A549 (cell line): ENCODE data around the gene TTC3. TPM values are rescaled to one million over a fixed set of nuclear protein-coding genes. Genes with fewer than 3 reads are reported as not detected.

Source experiments
- ATAC-seq, 2 experiments: fragments of 200-7000 bp in 1 of 2; fragments of >200 bp in 1 of 2; cut with Nextera tagmentation in 1 of 2; cut with Tn5 transposase in 1 of 2; 3 replicates each; pipeline versions ENCODE4 v1.8.0 to v1.9.1; 2018 to 2020; ENCODE audit warnings: mild to moderate bottlenecking in 1 of 2, moderate library complexity in 1 of 2
- CTCF ChIA-PET: fragments of 300-600 bp; sonication (Branson Sonifier 250); formaldehyde crosslinking; extraction: SDS; loops from one replicate; lab custom pipeline; 2021; ENCODE audit warnings: antibody characterized with exemption, inconsistent platforms; lab: Yijun Ruan, JAX
- POLR2A ChIA-PET: fragments of 350-600 bp; formaldehyde crosslinking; extraction: SDS; loops from one replicate; lab custom pipeline; 2021; ENCODE audit warnings: antibody characterized with exemption, inconsistent platforms; lab: Yijun Ruan, JAX
- DNase-seq, 2 experiments: peaks; one replicate each; pipeline versions ENCODE4 v3.0.0 to v3.0.0-alpha.2; 2011 to 2016; ENCODE audit warnings: low read depth in 1 of 2, low spot score in 1 of 2
- FAIRE-seq: peaks from 2 replicates; lab custom pipeline; 2011; peaks lifted over from hg19 to GRCh38; lab: Jason Lieb, UNC
- H3K27ac ChIP-seq, 2 experiments: fragments of >200 bp; sonication (Bioruptor Twin); formaldehyde crosslinking; 3 replicates each; pipeline ENCODE4 v1.5.1; 2016 to 2017
- H3K4me1 ChIP-seq: fragments of >200 bp; sonication (Bioruptor Twin); formaldehyde crosslinking; 3 replicates; pipeline ENCODE4 v1.6.1; 2016
- H3K4me2 ChIP-seq: fragments of >200 bp; sonication (Bioruptor Twin); formaldehyde crosslinking; 3 replicates; pipeline ENCODE4 v1.6.1; 2016
- H3K4me3 ChIP-seq: fragments of >200 bp; sonication (Bioruptor Twin); formaldehyde crosslinking; 3 replicates; pipeline ENCODE4 v1.5.1; 2016
- H3K9me3 ChIP-seq: fragments of >200 bp; sonication (Bioruptor Twin); formaldehyde crosslinking; 3 replicates; pipeline ENCODE4 v1.6.1; 2016
- BHLHE40 ChIP-seq: IDR thresholded peaks from 2 replicates; pipeline ENCODE4 v1.6.1; 2012; ENCODE audit warnings: low read depth, low read length, inconsistent platforms
- CHD2 ChIP-seq: fragments of 150-350 bp; IDR thresholded peaks from 2 replicates; pipeline ENCODE4 v1.6.1; 2014; ENCODE audit warnings: low read length; ENCODE audit not compliant: partially characterized antibody
- CHD4 ChIP-seq: fragments of 200-600 bp; sonication (generic); IDR thresholded peaks from 2 replicates; pipeline ENCODE4 v1.6.1; 2016; ENCODE audit warnings: antibody characterized with exemption, mild to moderate bottlenecking, borderline replicate concordance
- EHF ChIP-seq: fragments of 250-450 bp; sonication (Bioruptor Pico); IDR thresholded peaks from 2 replicates; pipeline ENCODE4 v1.5.0; 2020; ENCODE audit warnings: mild to moderate bottlenecking
- EHMT2 ChIP-seq: fragments of 200-600 bp; sonication (generic); IDR thresholded peaks from 2 replicates; pipeline ENCODE4 v1.6.1; 2016; ENCODE audit warnings: antibody characterized with exemption, low read depth, mild to moderate bottlenecking, moderate library complexity
- ESRRA ChIP-seq: fragments of 150-350 bp; IDR thresholded peaks from 2 replicates; pipeline ENCODE4 v1.6.1; 2014; ENCODE audit warnings: mild to moderate bottlenecking, low read length, borderline replicate concordance
- FOSL2 ChIP-seq, 2 experiments: fragments of 450-650 bp in 1 of 2; fragments of >200 bp in 1 of 2; sonication (Bioruptor Twin) in 1 of 2; formaldehyde crosslinking; IDR thresholded peaks; 2 replicates each; pipeline versions ENCODE4 v1.5.0 to v1.6.1; 2016 to 2020; ENCODE audit warnings: mild to moderate bottlenecking in 1 of 2, moderate library complexity in 1 of 2
- HOXB13 ChIP-seq: fragments of 250-450 bp; sonication (Bioruptor Pico); IDR thresholded peaks from 2 replicates; pipeline ENCODE4 v1.5.0; 2020; ENCODE audit warnings: low read depth, mild to moderate bottlenecking, moderate library complexity
- JUNB ChIP-seq: fragments of >200 bp; sonication (Bioruptor Twin); formaldehyde crosslinking; IDR thresholded peaks from 2 replicates; pipeline ENCODE4 v1.6.1; 2016
- MYC ChIP-seq: IDR thresholded peaks from 2 replicates; pipeline ENCODE4 v1.6.1; 2012; ENCODE audit warnings: mild to moderate bottlenecking, inconsistent platforms, low read length, improper control_type of control experiment, borderline replicate concordance
- NFE2L2 ChIP-seq: fragments of 150-350 bp; conservative IDR thresholded peaks from 2 replicates; pipeline ENCODE4 v1.6.1; 2014; ENCODE audit warnings: low read length
- PHF8 ChIP-seq: fragments of 200-600 bp; sonication (generic); IDR thresholded peaks from 2 replicates; pipeline ENCODE4 v1.6.1; 2016; ENCODE audit warnings: low read depth, mild to moderate bottlenecking, antibody characterized with exemption, moderate library complexity, borderline replicate concordance
- POLR2A ChIP-seq: IDR thresholded peaks from 2 replicates; pipeline ENCODE4 v1.6.1; 2012; ENCODE audit warnings: mild to moderate bottlenecking, low read length
- RAD21 ChIP-seq, 2 experiments: fragments of >200 bp in 1 of 2; sonication (Bioruptor Twin) in 1 of 2; formaldehyde crosslinking in 1 of 2; IDR thresholded peaks in 1 of 2; conservative IDR thresholded peaks in 1 of 2; 2 replicates in 1 of 2; 3 replicates in 1 of 2; pipeline ENCODE4 v1.6.1; 2012 to 2018; ENCODE audit warnings: inconsistent platforms in 1 of 2
- RCOR1 ChIP-seq: fragments of 150-350 bp; IDR thresholded peaks from 2 replicates; pipeline ENCODE4 v1.6.1; 2014; ENCODE audit warnings: antibody characterized with exemption, low read length, low read depth
- RNF2 ChIP-seq: fragments of 200-600 bp; sonication (generic); IDR thresholded peaks from 2 replicates; pipeline ENCODE4 v1.6.1; 2016; ENCODE audit warnings: low read depth, mild to moderate bottlenecking, antibody characterized with exemption, moderate library complexity, borderline replicate concordance
- SREBF2 ChIP-seq: fragments of 450-650 bp; IDR thresholded peaks from 2 replicates; pipeline ENCODE4 v1.6.1; 2014; ENCODE audit warnings: mild to moderate bottlenecking, moderate library complexity
- TP53 ChIP-seq: fragments of 250-450 bp; sonication (Bioruptor Pico); IDR thresholded peaks from 2 replicates; pipeline ENCODE4 v1.5.0; 2021; ENCODE audit warnings: mild to moderate bottlenecking, moderate library complexity
- ZNF302 ChIP-seq: fragments of 250-450 bp; sonication (Bioruptor Pico); IDR thresholded peaks from 2 replicates; pipeline ENCODE4 v1.9.0; 2021; ENCODE audit warnings: inconsistent platforms, mild to moderate bottlenecking, moderate library complexity
- WGBS: methylation state at CpG from one replicate; pipeline ENCODE4 v1.1.6; 2017; ENCODE audit errors: missing lambda C conversion rate; 5-methylcytosine and 5-hydroxymethylcytosine counted together
- polyA plus RNA-seq, 4 experiments: library from polyadenylated mRNA; depleted of rRNA in 3 of 4; stranded (reverse); fragments of >200 nt; fragmentation: RNase III in 1 of 4; extraction: RNeasy Plus Mini Kit Qiagen cat#74134 plus additional on column Dnase treatment in 1 of 4; gene quantifications; 2 replicates in 3 of 4; 3 replicates in 1 of 4; pipeline ENCODE4 v1.2.3, GENCODE V29; 2011 to 2017
- TF ChIP-seq, protein P1 (sequence below): fragments of 200-600 bp; sonication (generic); IDR thresholded peaks from 2 replicates; pipeline ENCODE4 v1.6.1; 2016; ENCODE audit warnings: antibody characterized with exemption, mild to moderate bottlenecking, moderate library complexity
- TF ChIP-seq, protein P2 (sequence below): fragments of 250-450 bp; sonication (Bioruptor Pico); IDR thresholded peaks from 2 replicates; pipeline ENCODE4 v1.5.0; 2020; ENCODE audit warnings: low read depth, mild to moderate bottlenecking, moderate library complexity
- TF ChIP-seq, protein P3 (sequence below): fragments of >200 bp; sonication (Bioruptor Twin); formaldehyde crosslinking; IDR thresholded peaks from 3 replicates; pipeline ENCODE4 v1.5.1; 2016
- TF ChIP-seq, protein P4 (sequence below): fragments of 450-650 bp; IDR thresholded peaks from 2 replicates; pipeline ENCODE4 v1.6.1; 2014; ENCODE audit warnings: antibody characterized with exemption
- TF ChIP-seq, protein P5 (sequence below): fragments of 150-350 bp; IDR thresholded peaks from 2 replicates; pipeline ENCODE4 v1.6.1; 2014; ENCODE audit warnings: low read depth, mild to moderate bottlenecking, low read length

Gene TTC3
- polyA plus RNA-seq, 2 of the 4 experiments (the other 2 are of a cell fraction), result 34.2 to 62.2 TPM

DNA sequence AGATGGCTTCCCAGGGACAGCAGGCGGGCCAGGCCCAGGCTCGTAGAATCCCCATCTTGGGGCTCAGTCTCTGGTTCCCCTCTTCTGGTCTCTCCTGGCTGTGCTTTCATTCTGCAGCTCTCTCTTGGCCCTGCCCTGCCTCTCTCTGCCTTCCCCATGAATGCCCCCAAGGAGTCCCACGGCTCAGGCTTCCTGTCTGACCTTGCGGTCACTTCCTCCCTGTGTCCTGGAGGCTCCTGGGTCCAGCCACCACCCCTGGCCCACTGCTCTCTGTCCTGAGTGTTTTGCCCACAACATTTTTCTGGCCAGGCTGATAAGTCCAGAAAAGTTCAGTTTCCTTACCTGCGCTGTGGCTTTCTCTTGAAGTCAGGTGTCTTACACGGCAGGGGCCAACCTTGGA is 29.2 kb upstream of the TTC3 start:
- CTCF ChIA-PET, result no interaction called here
- 84% methylated on average over 5 of the region's 6 CpGs for WGBS

DNA sequence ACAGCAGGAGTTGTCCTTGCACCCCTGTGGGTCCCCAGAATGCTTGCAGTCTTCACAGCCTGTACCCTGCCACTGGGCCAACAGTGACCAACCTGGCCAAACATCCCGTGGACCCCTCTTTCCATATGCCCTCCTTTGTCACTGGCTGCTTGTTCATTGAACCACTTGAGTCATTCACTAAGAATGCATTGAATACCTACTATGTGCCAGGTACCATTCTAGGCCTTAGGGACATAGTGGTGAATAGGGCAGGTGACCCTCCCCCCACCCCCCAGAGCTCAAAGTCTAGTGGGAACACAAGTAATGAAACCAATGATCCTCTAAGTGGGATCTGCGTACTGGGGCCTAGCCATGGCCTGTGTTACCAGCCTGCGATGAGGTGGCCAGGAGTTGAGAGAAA is 28.4 kb upstream of the TTC3 start:
- TF ChIP-seq MYC (no peak), CHD4 (no peak), CHD2 (no peak), RNF2 (no peak), JUNB (no peak), EHMT2 (no peak)
- TF ChIP-seq, protein P1, sequence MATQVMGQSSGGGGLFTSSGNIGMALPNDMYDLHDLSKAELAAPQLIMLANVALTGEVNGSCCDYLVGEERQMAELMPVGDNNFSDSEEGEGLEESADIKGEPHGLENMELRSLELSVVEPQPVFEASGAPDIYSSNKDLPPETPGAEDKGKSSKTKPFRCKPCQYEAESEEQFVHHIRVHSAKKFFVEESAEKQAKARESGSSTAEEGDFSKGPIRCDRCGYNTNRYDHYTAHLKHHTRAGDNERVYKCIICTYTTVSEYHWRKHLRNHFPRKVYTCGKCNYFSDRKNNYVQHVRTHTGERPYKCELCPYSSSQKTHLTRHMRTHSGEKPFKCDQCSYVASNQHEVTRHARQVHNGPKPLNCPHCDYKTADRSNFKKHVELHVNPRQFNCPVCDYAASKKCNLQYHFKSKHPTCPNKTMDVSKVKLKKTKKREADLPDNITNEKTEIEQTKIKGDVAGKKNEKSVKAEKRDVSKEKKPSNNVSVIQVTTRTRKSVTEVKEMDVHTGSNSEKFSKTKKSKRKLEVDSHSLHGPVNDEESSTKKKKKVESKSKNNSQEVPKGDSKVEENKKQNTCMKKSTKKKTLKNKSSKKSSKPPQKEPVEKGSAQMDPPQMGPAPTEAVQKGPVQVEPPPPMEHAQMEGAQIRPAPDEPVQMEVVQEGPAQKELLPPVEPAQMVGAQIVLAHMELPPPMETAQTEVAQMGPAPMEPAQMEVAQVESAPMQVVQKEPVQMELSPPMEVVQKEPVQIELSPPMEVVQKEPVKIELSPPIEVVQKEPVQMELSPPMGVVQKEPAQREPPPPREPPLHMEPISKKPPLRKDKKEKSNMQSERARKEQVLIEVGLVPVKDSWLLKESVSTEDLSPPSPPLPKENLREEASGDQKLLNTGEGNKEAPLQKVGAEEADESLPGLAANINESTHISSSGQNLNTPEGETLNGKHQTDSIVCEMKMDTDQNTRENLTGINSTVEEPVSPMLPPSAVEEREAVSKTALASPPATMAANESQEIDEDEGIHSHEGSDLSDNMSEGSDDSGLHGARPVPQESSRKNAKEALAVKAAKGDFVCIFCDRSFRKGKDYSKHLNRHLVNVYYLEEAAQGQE, result no peak
- TF ChIP-seq, protein P2, sequence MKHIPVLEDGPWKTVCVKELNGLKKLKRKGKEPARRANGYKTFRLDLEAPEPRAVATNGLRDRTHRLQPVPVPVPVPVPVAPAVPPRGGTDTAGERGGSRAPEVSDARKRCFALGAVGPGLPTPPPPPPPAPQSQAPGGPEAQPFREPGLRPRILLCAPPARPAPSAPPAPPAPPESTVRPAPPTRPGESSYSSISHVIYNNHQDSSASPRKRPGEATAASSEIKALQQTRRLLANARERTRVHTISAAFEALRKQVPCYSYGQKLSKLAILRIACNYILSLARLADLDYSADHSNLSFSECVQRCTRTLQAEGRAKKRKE (CRISPR knock-in tag), result no peak
- TF ChIP-seq, protein P3, sequence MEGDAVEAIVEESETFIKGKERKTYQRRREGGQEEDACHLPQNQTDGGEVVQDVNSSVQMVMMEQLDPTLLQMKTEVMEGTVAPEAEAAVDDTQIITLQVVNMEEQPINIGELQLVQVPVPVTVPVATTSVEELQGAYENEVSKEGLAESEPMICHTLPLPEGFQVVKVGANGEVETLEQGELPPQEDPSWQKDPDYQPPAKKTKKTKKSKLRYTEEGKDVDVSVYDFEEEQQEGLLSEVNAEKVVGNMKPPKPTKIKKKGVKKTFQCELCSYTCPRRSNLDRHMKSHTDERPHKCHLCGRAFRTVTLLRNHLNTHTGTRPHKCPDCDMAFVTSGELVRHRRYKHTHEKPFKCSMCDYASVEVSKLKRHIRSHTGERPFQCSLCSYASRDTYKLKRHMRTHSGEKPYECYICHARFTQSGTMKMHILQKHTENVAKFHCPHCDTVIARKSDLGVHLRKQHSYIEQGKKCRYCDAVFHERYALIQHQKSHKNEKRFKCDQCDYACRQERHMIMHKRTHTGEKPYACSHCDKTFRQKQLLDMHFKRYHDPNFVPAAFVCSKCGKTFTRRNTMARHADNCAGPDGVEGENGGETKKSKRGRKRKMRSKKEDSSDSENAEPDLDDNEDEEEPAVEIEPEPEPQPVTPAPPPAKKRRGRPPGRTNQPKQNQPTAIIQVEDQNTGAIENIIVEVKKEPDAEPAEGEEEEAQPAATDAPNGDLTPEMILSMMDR, result no peak
- POLR2A ChIA-PET, result no interaction called here
- FAIRE-seq, result no peak

More for the DNA sequence above, 29.2 kb upstream of the TTC3 start:
- Histone ChIP-seq H3K4me3 (no peak overlapping the region), H3K9me3 (no peaks in the 10 kb centered on the region), H3K27ac (no peak overlapping the region), H3K4me2 (no peak overlapping the region), H3K4me1 (peaks cover 8% of the 10 kb centered on the region)
- FAIRE-seq, result no peak
- POLR2A ChIA-PET, result no interaction called here
- DNase-seq, result no peak
- ATAC-seq, result no peak
- no peak for TF ChIP-seq ZNF302 (CRISPR knock-in tag)
- no peak for TF ChIP-seq EHF
- TF ChIP-seq PHF8, result no peak
- no peak for TF ChIP-seq CHD4
- no peak for TF ChIP-seq NFE2L2
- TF ChIP-seq, protein P4, sequence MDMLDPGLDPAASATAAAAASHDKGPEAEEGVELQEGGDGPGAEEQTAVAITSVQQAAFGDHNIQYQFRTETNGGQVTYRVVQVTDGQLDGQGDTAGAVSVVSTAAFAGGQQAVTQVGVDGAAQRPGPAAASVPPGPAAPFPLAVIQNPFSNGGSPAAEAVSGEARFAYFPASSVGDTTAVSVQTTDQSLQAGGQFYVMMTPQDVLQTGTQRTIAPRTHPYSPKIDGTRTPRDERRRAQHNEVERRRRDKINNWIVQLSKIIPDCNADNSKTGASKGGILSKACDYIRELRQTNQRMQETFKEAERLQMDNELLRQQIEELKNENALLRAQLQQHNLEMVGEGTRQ, result no peak
- TF ChIP-seq HOXB13, result no peak
- no peak for TF ChIP-seq SREBF2
- no peak for TF ChIP-seq MYC
- no peak for TF ChIP-seq ESRRA
- TF ChIP-seq POLR2A, result no peak
- no peak for TF ChIP-seq TP53 (CRISPR knock-in tag)
- no peak for TF ChIP-seq RCOR1
- no peak for TF ChIP-seq RAD21 (conservative IDR thresholded peaks at IDR 0.05 in 1 of 2, IDR thresholded peaks at IDR 0.05 in 1 of 2)
- TF ChIP-seq BHLHE40, result no peak
- no peak for TF ChIP-seq RNF2
- TF ChIP-seq FOSL2 (IDR thresholded peaks at IDR 0.05), result no peak
- no peak for TF ChIP-seq FOSL2 (CRISPR knock-in tag; IDR thresholded peaks at IDR 0.05)
- TF ChIP-seq, protein P5, sequence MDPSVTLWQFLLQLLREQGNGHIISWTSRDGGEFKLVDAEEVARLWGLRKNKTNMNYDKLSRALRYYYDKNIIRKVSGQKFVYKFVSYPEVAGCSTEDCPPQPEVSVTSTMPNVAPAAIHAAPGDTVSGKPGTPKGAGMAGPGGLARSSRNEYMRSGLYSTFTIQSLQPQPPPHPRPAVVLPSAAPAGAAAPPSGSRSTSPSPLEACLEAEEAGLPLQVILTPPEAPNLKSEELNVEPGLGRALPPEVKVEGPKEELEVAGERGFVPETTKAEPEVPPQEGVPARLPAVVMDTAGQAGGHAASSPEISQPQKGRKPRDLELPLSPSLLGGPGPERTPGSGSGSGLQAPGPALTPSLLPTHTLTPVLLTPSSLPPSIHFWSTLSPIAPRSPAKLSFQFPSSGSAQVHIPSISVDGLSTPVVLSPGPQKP, result no peak
- TF ChIP-seq, all 56 proteins: peak for 0

More for the DNA sequence above, 28.4 kb upstream of the TTC3 start:
- no peak for DNase-seq
- Histone ChIP-seq H3K4me2 (no peak overlapping the region), H3K4me1 (peaks cover 8% of the 10 kb centered on the region), H3K27ac (no peak overlapping the region), H3K9me3 (no peaks in the 10 kb centered on the region), H3K4me3 (no peak overlapping the region)
- 100% methylated on average over 3 of the region's 3 CpGs for WGBS
- ATAC-seq, result no peak
- CTCF ChIA-PET, result no interaction called here
